ENCODE results near the gene EBI3.

GRCh38 chr19:4264812-4265211 is 35.5 kb downstream of the EBI3 start:
- TF ChIP-seq CTCF (conservative IDR thresholded peaks at IDR 0.05; ENCODE audit: low read length) (no peak), EZH2phosphoT487 (IDR thresholded peaks at IDR 0.05; ENCODE audit: borderline replicate concordance, low read depth, low read length) (no peak)

All from OCI-LY7 (cell line).